ENCODE measurements around the gene KCTD1. TPM values are rescaled to one million over a fixed set of nuclear protein-coding genes. Genes with fewer than 3 reads are reported as not detected.

Gene KCTD1
- total RNA-seq, 2 experiments from 2014 or later: 4.4 to 5.6 TPM

- Mint-ChIP-seq H3K27me3 (no peaks in the 10 kb centered on the region), H3K4me3 (no peak overlapping the region), H3K4me1 (peaks cover 13% of the 10 kb centered on the region), H3K27ac (no peak overlapping the region), H3K36me3 (ENCODE audit: low read depth) (no peaks in the 10 kb centered on the region), H3K9me3 (no peaks in the 10 kb centered on the region)
- DNase-seq: no peak
- CTCF ChIA-PET: no interaction called here
- POLR2A ChIA-PET: no interaction called here
Observed at GRCh38 chr18:26461405-26461804, 86.9 kb downstream of the KCTD1 start.

DNA sequence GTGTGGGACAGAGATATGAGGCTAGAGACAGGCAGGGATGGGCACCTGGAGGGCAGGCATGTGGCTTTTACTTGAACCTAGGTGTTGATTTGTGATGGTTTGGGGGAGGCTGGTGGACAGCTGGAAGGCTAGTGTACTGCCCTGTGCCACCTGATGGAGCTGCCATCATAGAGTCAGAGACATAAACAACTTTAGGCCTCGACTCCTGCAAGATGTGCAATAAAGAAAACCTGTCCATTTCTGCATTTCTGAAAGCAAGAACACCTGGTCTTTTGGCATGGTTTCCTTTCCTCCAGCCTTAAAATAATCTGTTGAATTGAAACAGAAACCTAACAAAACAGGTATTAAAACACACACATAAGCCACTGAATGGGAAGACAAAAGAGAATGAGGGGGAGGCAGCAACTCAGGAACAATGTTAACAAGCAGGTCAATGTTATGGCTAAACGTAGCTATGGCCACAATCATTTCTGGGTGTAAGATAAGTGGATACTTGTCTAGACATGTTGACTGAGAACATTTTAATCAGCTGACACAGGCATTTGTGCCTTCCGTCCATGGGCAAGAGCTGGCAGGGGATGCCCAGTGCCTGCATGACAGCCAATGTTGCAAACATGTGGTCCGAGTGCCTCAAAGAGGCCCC lies 87.8 kb downstream of the KCTD1 start:
- H3K4me3 Mint-ChIP-seq: no peak overlapping the region
- no peak for DNase-seq
- H3K36me3 Mint-ChIP-seq (ENCODE audit: low read depth): no peaks in the 10 kb centered on the region
- peaks cover 13% of the 10 kb centered on the region for H3K4me1 Mint-ChIP-seq
- no peak overlapping the region for H3K27ac Mint-ChIP-seq
- no peaks in the 10 kb centered on the region for H3K9me3 Mint-ChIP-seq
- ChIA-PET POLR2A (interaction anchor here (0.5 kb wide), 1 partner anchor 52 kb away, joined by 3 read pairs; no protein-coding TSS in a partner anchor), CTCF (no interaction called here)
- no peaks in the 10 kb centered on the region for H3K27me3 Mint-ChIP-seq

GRCh38 chr18:26459884-26460283 lies 88.5 kb downstream of the KCTD1 start:
- H3K27me3 Mint-ChIP-seq: no peaks in the 10 kb centered on the region
- no peak overlapping the region for H3K4me3 Mint-ChIP-seq
- H3K4me1 Mint-ChIP-seq: peaks cover 13% of the 10 kb centered on the region
- no peak for DNase-seq
- ChIA-PET POLR2A (no interaction called here), CTCF (no interaction called here)
- H3K36me3 Mint-ChIP-seq (ENCODE audit: low read depth): no peaks in the 10 kb centered on the region
- no peaks in the 10 kb centered on the region for H3K9me3 Mint-ChIP-seq
- H3K27ac Mint-ChIP-seq: no peak overlapping the region

DNA sequence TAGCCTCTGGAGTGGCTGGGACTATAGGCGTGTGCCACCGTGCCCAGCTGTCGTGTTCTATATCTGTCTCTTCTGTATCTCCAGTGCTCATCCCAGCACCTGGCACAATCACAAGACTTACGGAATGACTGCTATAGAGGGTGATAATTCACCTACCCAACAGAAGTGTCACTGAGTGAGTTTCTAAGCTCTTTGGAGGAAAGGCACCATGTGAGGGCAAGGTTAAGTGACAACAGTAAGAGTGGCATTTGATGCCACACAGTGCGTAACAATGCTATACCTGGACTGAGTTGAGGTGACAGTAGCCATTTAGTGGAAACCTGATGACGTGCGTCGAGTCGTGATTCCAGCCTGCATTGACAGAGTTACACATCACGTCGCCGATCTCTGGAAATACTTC lies 89.0 kb downstream of the KCTD1 start:
- CTCF ChIA-PET: no interaction called here
- DNase-seq: no peak
- POLR2A ChIA-PET: no interaction called here
- H3K4me1 Mint-ChIP-seq: peaks cover 13% of the 10 kb centered on the region
- no peaks in the 10 kb centered on the region for H3K36me3 Mint-ChIP-seq (ENCODE audit: low read depth)
- H3K27ac Mint-ChIP-seq: no peak overlapping the region
- H3K9me3 Mint-ChIP-seq: no peaks in the 10 kb centered on the region
- H3K4me3 Mint-ChIP-seq: no peak overlapping the region
- no peaks in the 10 kb centered on the region for H3K27me3 Mint-ChIP-seq

- DNase-seq: no peak
- H3K36me3 Mint-ChIP-seq (ENCODE audit: low read depth): no peaks in the 10 kb centered on the region
- no peak overlapping the region for H3K27ac Mint-ChIP-seq
- CTCF ChIA-PET: no interaction called here
- POLR2A ChIA-PET: no interaction called here
- H3K4me3 Mint-ChIP-seq: no peak overlapping the region
- no peaks in the 10 kb centered on the region for H3K9me3 Mint-ChIP-seq
- no peaks in the 10 kb centered on the region for H3K27me3 Mint-ChIP-seq
- H3K4me1 Mint-ChIP-seq: peaks cover 13% of the 10 kb centered on the region
Observed at GRCh38 chr18:26458526-26459232, 89.7 kb downstream of the KCTD1 start.

GRCh38 chr18:26457611-26458353 lies 90.6 kb downstream of the KCTD1 start:
- Mint-ChIP-seq H3K9me3 (no peaks in the 10 kb centered on the region), H3K4me3 (no peak overlapping the region), H3K4me1 (peaks cover 13% of the 10 kb centered on the region), H3K27me3 (no peaks in the 10 kb centered on the region), H3K36me3 (ENCODE audit: low read depth) (no peaks in the 10 kb centered on the region), H3K27ac (no peak overlapping the region)
- ChIA-PET POLR2A (no interaction called here), CTCF (no interaction called here)
- no peak for DNase-seq

- Mint-ChIP-seq H3K4me3 (no peak overlapping the region), H3K9me3 (no peaks in the 10 kb centered on the region), H3K27me3 (no peaks in the 10 kb centered on the region), H3K27ac (no peak overlapping the region), H3K36me3 (ENCODE audit: low read depth) (no peaks in the 10 kb centered on the region), H3K4me1 (peaks cover 13% of the 10 kb centered on the region)
- ChIA-PET POLR2A (no interaction called here), CTCF (no interaction called here)
- no peak for DNase-seq
Observed at GRCh38 chr18:26457195-26457594, 91.2 kb downstream of the KCTD1 start.

- no peak overlapping the region for H3K4me3 Mint-ChIP-seq
- no peak overlapping the region for H3K27ac Mint-ChIP-seq
- ChIA-PET CTCF (interaction anchor here (0.7 kb wide), 1 partner anchor 72 kb away, joined by 3 read pairs; no protein-coding TSS in a partner anchor), POLR2A (no interaction called here)
- H3K27me3 Mint-ChIP-seq: peaks cover 2% of the 10 kb centered on the region
- no peaks in the 10 kb centered on the region for H3K36me3 Mint-ChIP-seq (ENCODE audit: low read depth)
- H3K4me1 Mint-ChIP-seq: peaks cover 13% of the 10 kb centered on the region
- no peak for DNase-seq
- H3K9me3 Mint-ChIP-seq: no peaks in the 10 kb centered on the region
Observed at GRCh38 chr18:26456070-26456491, 92.3 kb downstream of the KCTD1 start.

GRCh38 chr18:26455639-26456038 lies 92.7 kb downstream of the KCTD1 start:
- Mint-ChIP-seq H3K27me3 (peaks cover 3% of the 10 kb centered on the region), H3K27ac (no peak overlapping the region), H3K9me3 (no peaks in the 10 kb centered on the region), H3K36me3 (ENCODE audit: low read depth) (no peaks in the 10 kb centered on the region), H3K4me3 (no peak overlapping the region), H3K4me1 (peaks cover 11% of the 10 kb centered on the region)
- ChIA-PET POLR2A (no interaction called here), CTCF (no interaction called here)
- DNase-seq: no peak

DNA sequence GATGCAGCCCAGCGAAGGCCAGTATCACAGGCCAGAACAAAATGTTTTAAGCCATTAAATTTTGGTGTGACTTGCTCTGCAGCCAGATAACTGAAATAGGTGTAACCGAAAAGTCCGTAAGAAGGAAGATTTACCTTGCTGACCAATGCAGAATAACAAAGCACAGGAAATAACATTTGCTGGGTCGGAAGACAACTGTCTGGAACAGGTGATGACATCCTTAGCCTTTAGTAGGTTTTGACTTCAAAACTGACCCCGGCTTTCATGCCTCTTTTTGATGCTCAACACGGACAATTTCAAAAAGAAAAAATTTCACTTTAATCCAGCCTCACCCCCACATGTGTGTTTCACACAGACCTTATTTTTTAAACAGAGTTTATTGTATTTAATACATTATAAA lies 93.7 kb downstream of the KCTD1 start:
- CTCF ChIA-PET: no interaction called here
- no peak overlapping the region for H3K27ac Mint-ChIP-seq
- DNase-seq: no peak
- POLR2A ChIA-PET: no interaction called here
- peaks cover 3% of the 10 kb centered on the region for H3K27me3 Mint-ChIP-seq
- no peaks in the 10 kb centered on the region for H3K36me3 Mint-ChIP-seq (ENCODE audit: low read depth)
- H3K9me3 Mint-ChIP-seq: no peaks in the 10 kb centered on the region
- H3K4me3 Mint-ChIP-seq: no peak overlapping the region
- H3K4me1 Mint-ChIP-seq: peaks cover 9% of the 10 kb centered on the region

DNA sequence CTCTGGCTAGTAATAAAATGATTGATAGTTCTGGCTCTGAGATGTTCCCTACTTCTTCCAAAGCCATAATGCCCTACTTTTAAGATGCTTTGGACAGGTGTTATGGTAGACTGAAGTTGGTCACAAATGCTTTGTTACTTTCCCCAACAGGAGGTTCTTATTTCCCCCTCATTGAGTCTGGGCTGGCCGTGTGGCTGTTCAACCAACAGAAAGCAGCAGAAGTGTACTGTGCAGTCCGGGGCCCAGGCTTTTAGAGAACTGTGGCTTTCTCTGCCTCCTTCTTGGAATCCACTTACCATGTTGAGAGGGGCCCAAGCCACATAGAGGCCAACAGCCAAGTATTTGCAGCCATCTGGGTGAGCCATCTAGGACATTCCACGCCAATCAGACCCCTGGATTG lies 94.2 kb downstream of the KCTD1 start:
- no peak overlapping the region for H3K4me3 Mint-ChIP-seq
- H3K36me3 Mint-ChIP-seq (ENCODE audit: low read depth): no peaks in the 10 kb centered on the region
- DNase-seq: no peak
- no peak overlapping the region for H3K27ac Mint-ChIP-seq
- H3K9me3 Mint-ChIP-seq: no peaks in the 10 kb centered on the region
- peaks cover 3% of the 10 kb centered on the region for H3K27me3 Mint-ChIP-seq
- ChIA-PET CTCF (no interaction called here), POLR2A (no interaction called here)
- peaks cover 8% of the 10 kb centered on the region for H3K4me1 Mint-ChIP-seq

GRCh38 chr18:26453386-26453901 lies 94.9 kb downstream of the KCTD1 start:
- no peak overlapping the region for H3K27ac Mint-ChIP-seq
- H3K4me3 Mint-ChIP-seq: no peak overlapping the region
- ChIA-PET CTCF (no interaction called here), POLR2A (no interaction called here)
- DNase-seq: no peak
- H3K4me1 Mint-ChIP-seq: peaks cover under 1% of the 10 kb centered on the region
- H3K27me3 Mint-ChIP-seq: peaks cover 3% of the 10 kb centered on the region
- H3K9me3 Mint-ChIP-seq: no peaks in the 10 kb centered on the region
- H3K36me3 Mint-ChIP-seq (ENCODE audit: low read depth): no peaks in the 10 kb centered on the region

DNA sequence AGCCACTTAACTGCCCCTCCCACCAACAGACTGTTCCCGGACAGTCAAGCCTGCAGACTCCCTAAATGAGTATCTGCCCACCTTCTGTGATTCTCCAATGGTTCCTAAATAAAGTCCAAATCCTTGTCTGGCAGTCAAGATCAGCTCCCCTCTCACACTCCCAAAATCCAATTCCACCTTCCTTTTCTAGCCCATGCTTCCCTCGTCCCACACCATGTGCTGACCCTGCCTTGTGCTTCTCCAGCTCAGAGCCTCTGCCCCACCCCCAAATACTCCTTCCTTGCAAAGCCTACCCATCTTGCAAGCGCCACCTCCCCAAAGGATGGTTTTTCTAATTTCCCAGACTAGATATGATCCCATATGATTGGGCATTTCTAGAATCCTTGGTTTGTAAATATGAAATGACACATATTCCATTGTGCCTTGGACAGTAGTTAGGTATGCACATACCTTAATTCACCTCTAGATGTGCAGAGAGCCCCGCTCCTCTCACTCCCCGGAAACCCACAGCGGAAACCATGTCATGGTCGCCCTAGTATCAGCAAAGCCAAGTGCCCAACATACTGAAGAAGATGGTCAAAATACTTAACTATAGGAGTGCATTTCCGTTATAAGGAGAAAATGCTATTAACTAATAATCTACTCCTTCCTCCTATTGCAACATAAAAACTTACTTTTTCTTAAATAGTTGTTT lies 97.2 kb downstream of the KCTD1 start:
- ChIA-PET POLR2A (no interaction called here), CTCF (no interaction called here)
- no peaks in the 10 kb centered on the region for H3K4me1 Mint-ChIP-seq
- no peak overlapping the region for H3K4me3 Mint-ChIP-seq
- H3K9me3 Mint-ChIP-seq: no peaks in the 10 kb centered on the region
- no peak for DNase-seq
- no peaks in the 10 kb centered on the region for H3K36me3 Mint-ChIP-seq (ENCODE audit: low read depth)
- no peak overlapping the region for H3K27ac Mint-ChIP-seq
- peaks cover 3% of the 10 kb centered on the region for H3K27me3 Mint-ChIP-seq
